Neuronal stem cell (in vitro differentiated cells): Measurements from ENCODE around the gene PHYHD1.

Experiments
- DNase-seq: peaks from one replicate; pipeline ENCODE4 v3.0.0-alpha.2; 2013; ENCODE audit warnings: low spot score
- H2AFZ ChIP-seq: one replicate; pipeline ENCODE4 v1.6.1; 2013; ENCODE audit warnings: mild to moderate bottlenecking, low read length, inconsistent platforms
- H2AK5ac ChIP-seq: 2 replicates; pipeline ENCODE4 v1.6.1; 2013; ENCODE audit warnings: low read depth, mild to moderate bottlenecking, inconsistent platforms, low read length, moderate library complexity, mixed read lengths
- H2BK120ac ChIP-seq: 2 replicates; pipeline ENCODE4 v1.6.1; 2013; ENCODE audit warnings: low read depth, mild to moderate bottlenecking, inconsistent platforms, low read length, moderate library complexity, mixed read lengths
- H2BK12ac ChIP-seq: one replicate; pipeline ENCODE4 v1.6.1; 2013; ENCODE audit warnings: low read length, inconsistent platforms
- H2BK15ac ChIP-seq: 2 replicates; pipeline ENCODE4 v1.6.1; 2013; ENCODE audit warnings: mild to moderate bottlenecking, low read length, inconsistent platforms, mixed read lengths
- H2BK5ac ChIP-seq: one replicate; pipeline ENCODE4 v1.6.1; 2013; ENCODE audit warnings: inconsistent platforms, mild to moderate bottlenecking, low read length, moderate library complexity
- H3K14ac ChIP-seq: one replicate; pipeline ENCODE4 v1.6.1; 2013; ENCODE audit warnings: low read length, inconsistent platforms
- H3K18ac ChIP-seq: 2 replicates; pipeline ENCODE4 v1.6.1; 2013; ENCODE audit warnings: low read length, inconsistent platforms
- H3K23ac ChIP-seq: 2 replicates; pipeline ENCODE4 v1.6.1; 2013; ENCODE audit warnings: low read depth, mild to moderate bottlenecking, mixed read lengths, low read length, inconsistent platforms; ENCODE audit not compliant: poor library complexity
- H3K27ac ChIP-seq: replicated peaks from 3 replicates; pipeline ENCODE4 v1.5.1; 2013; ENCODE audit warnings: low read length, inconsistent platforms
- H3K27me3 ChIP-seq, 3 experiments: 2 replicates each; pipeline ENCODE4 v1.6.1; 2013; ENCODE audit warnings: low read length in 3 of 3, mild to moderate bottlenecking in 2 of 3, inconsistent platforms in 1 of 3, low read depth in 1 of 3, mixed read lengths in 1 of 3, moderate library complexity in 1 of 3; ENCODE audit not compliant: control insufficient read depth in 3 of 3, insufficient read depth in 3 of 3
- H3K36me3 ChIP-seq, 2 donors: replicated peaks in 1 of 2; 2 replicates each; pipeline ENCODE4 v1.6.1; 2013; ENCODE audit warnings: low read length in 2 of 2; ENCODE audit not compliant: control insufficient read depth in 2 of 2, insufficient read depth in 2 of 2
- H3K4ac ChIP-seq: 2 replicates; pipeline ENCODE4 v1.6.1; 2013; ENCODE audit warnings: inconsistent platforms, mild to moderate bottlenecking, low read length, moderate library complexity
- H3K4me1 ChIP-seq, 2 donors: 1 replicate in 1 of 2; 2 replicates in 1 of 2; pipeline ENCODE4 v1.6.1; 2013; ENCODE audit warnings: low read length in 2 of 2, low read depth in 1 of 2; ENCODE audit not compliant: control insufficient read depth in 2 of 2, insufficient read depth in 1 of 2
- H3K4me2 ChIP-seq: one replicate; pipeline ENCODE4 v1.6.1; 2013; ENCODE audit warnings: mild to moderate bottlenecking, low read length, inconsistent platforms; ENCODE audit not compliant: insufficient read depth, poor library complexity, severe bottlenecking
- H3K4me3 ChIP-seq, 2 donors: 2 replicates each; pipeline ENCODE4 v1.5.1; 2013; ENCODE audit warnings: low read length in 2 of 2, mild to moderate bottlenecking in 2 of 2, inconsistent platforms in 1 of 2, moderate library complexity in 1 of 2
- H3K79me1 ChIP-seq: one replicate; pipeline ENCODE4 v1.6.1; 2013; ENCODE audit warnings: low read depth, mild to moderate bottlenecking, inconsistent platforms, low read length, moderate library complexity
- H3K9ac ChIP-seq: one replicate; pipeline ENCODE4 v1.6.1; 2013; ENCODE audit warnings: mild to moderate bottlenecking, low read depth, low read length, inconsistent platforms; ENCODE audit not compliant: poor library complexity
- H3K9me3 ChIP-seq, 2 donors: replicated peaks in 1 of 2; 2 replicates each; pipeline versions ENCODE3 to v1.6.1; 2013; ENCODE audit warnings: low read length in 2 of 2, mild to moderate bottlenecking in 2 of 2, inconsistent platforms in 1 of 2, low read depth in 1 of 2, mixed read lengths in 1 of 2, moderate library complexity in 1 of 2; ENCODE audit not compliant: control insufficient read depth in 2 of 2, insufficient read depth in 1 of 2
- H4K8ac ChIP-seq: one replicate; pipeline ENCODE4 v1.6.1; 2013; ENCODE audit warnings: low read depth, mild to moderate bottlenecking, inconsistent platforms, low read length, moderate library complexity
- H4K91ac ChIP-seq: one replicate; pipeline ENCODE4 v1.6.1; 2013; ENCODE audit warnings: low read length, low read depth, mild to moderate bottlenecking, inconsistent platforms; ENCODE audit not compliant: poor library complexity
- WGBS, 2 donors: extraction: QIAGEN DNeasy Blood & Tissue Kit; methylation state at CpG; one replicate each; pipeline ENCODE4 v1.1.7; 2013; ENCODE audit warnings: missing lambda C conversion rate in 2 of 2, mixed read lengths in 1 of 2; ENCODE audit not compliant: insufficient read length in 2 of 2, insufficient replicate concordance in 1 of 2; ENCODE audit errors: extremely low coverage in 2 of 2; 5-methylcytosine and 5-hydroxymethylcytosine counted together

PHYHD1 gene

DNA sequence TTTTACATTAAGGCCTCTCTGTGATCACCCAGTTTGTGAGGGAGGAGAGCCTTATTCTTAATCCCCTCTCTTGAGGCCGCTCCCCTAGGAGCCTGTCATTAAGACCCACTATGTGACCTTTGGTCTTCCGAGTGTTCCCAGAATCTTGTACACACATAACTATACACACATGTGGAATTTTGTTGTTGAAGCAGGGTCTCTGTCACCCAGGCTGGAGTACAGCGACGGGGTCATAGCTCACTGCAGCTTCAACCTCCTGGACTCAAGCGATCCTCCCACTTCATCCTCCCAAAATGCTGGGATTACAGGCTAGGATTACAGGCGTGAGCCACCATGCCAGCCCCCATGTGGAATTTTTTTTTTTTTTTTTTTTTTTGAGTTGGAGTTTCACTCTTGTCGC lies 14.8 kb upstream of the PHYHD1 start:
- Histone ChIP-seq H3K4me2 (no peak overlapping the region), H4K91ac (no peak overlapping the region), H3K4ac (no peak overlapping the region), H2BK120ac (no peak overlapping the region), H2BK5ac (no peak overlapping the region), H3K18ac (no peak overlapping the region), H2AFZ (no peak overlapping the region), H4K8ac (no peak overlapping the region), H3K4me3 (no peak overlapping the region), H3K9ac (no peak overlapping the region), H3K79me1 (peaks cover 5% of the 10 kb centered on the region), H2BK12ac (no peak overlapping the region), H3K23ac (no peak overlapping the region), H3K36me3 (peaks cover 28 to 58% of the 10 kb centered on the region in 2 donors), H3K27me3 (no peaks in the 10 kb centered on the region), H3K27ac (no peak overlapping the region), H3K14ac (no peak overlapping the region), H2BK15ac (no peak overlapping the region), H3K9me3 (peaks cover 0 to 3% of the 10 kb centered on the region in 2 donors), H2AK5ac (no peak overlapping the region), H3K4me1 (peaks cover 0 to 3% of the 10 kb centered on the region in 2 donors)
- WGBS, 2 donors = no CpG with 5 or more reads among the region's 7 CpGs
- DNase-seq = no peak

DNA sequence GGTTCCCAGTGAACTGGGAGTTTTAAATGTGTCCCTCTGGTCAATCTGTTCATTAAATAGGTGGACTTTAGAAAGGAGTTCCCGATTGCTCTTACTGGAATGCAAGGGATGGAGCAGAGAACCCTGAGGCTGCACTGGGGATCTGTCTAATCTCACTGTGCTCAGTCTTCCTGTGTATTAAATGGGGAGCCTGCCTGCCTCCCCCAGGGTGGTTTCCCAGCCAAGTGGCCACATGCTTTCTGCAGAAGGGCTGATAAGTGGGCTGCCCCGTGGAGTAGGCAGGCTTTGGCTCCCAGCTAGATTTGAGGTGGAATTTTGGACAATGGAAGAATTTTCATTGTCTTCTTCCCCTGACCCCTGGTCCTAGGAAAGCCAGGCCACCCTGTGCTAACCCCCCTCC lies 14.0 kb upstream of the PHYHD1 start:
- H3K14ac ChIP-seq = no peak overlapping the region
- no peak overlapping the region for H2AFZ ChIP-seq
- H4K8ac ChIP-seq = no peak overlapping the region
- H3K4me2 ChIP-seq = no peak overlapping the region
- no peak overlapping the region for H2BK12ac ChIP-seq
- H4K91ac ChIP-seq = no peak overlapping the region
- no peak overlapping the region for H2AK5ac ChIP-seq
- no peak for DNase-seq
- WGBS, 2 donors = no CpG with 5 or more reads among the region's 2 CpGs
- H3K18ac ChIP-seq = no peak overlapping the region
- H2BK5ac ChIP-seq = peak overlapping the region; percentile 36
- peaks cover 28 to 62% of the 10 kb centered on the region in 2 donors for H3K36me3 ChIP-seq
- H3K23ac ChIP-seq = no peak overlapping the region
- no peak overlapping the region for H3K9ac ChIP-seq
- no peak overlapping the region for H3K4me3 ChIP-seq
- no peak overlapping the region for H3K4ac ChIP-seq
- no peak overlapping the region for H3K27ac ChIP-seq
- H3K4me1 ChIP-seq = peaks cover 2 to 9% of the 10 kb centered on the region in 2 donors
- H3K79me1 ChIP-seq = peaks cover 5% of the 10 kb centered on the region
- no peak overlapping the region for H2BK120ac ChIP-seq
- no peaks in the 10 kb centered on the region for H3K27me3 ChIP-seq
- H3K9me3 ChIP-seq = peaks cover 0 to 3% of the 10 kb centered on the region in 2 donors
- no peak overlapping the region for H2BK15ac ChIP-seq

DNA sequence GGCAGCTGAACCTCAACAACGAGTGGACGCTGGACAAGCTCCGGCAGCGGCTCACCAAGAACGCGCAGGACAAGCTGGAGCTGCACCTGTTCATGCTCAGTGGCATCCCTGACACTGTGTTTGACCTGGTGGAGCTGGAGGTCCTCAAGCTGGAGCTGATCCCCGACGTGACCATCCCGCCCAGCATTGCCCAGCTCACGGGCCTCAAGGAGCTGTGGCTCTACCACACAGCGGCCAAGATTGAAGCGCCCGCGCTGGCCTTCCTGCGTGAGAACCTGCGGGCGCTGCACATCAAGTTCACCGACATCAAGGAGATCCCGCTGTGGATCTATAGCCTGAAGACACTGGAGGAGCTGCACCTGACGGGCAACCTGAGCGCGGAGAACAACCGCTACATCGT lies 12.4 kb upstream of the PHYHD1 start:
- Histone ChIP-seq H4K91ac (no peak overlapping the region), H4K8ac (no peak overlapping the region), H3K27me3 (no peaks in the 10 kb centered on the region), H3K79me1 (peaks cover 7% of the 10 kb centered on the region), H2AK5ac (no peak overlapping the region), H2AFZ (no peak overlapping the region), H2BK12ac (no peak overlapping the region), H2BK15ac (no peak overlapping the region), H3K27ac (no peak overlapping the region), H3K9me3 (peaks cover 0 to 3% of the 10 kb centered on the region in 2 donors), H3K4me1 (peaks cover 11 to 22% of the 10 kb centered on the region in 2 donors), H3K9ac (no peak overlapping the region), H3K4me3 (peak overlapping the region in 1 of 2 donors; percentile 39), H3K18ac (no peak overlapping the region), H3K36me3 (peaks cover 31 to 72% of the 10 kb centered on the region in 2 donors), H2BK5ac (no peak overlapping the region), H3K23ac (peak overlapping the region; percentile 82), H3K14ac (no peak overlapping the region), H3K4me2 (no peak overlapping the region), H2BK120ac (no peak overlapping the region), H3K4ac (no peak overlapping the region)
- DNase-seq = no peak
- no CpG with 5 or more reads among the region's 24 CpGs for WGBS, 2 donors

DNA sequence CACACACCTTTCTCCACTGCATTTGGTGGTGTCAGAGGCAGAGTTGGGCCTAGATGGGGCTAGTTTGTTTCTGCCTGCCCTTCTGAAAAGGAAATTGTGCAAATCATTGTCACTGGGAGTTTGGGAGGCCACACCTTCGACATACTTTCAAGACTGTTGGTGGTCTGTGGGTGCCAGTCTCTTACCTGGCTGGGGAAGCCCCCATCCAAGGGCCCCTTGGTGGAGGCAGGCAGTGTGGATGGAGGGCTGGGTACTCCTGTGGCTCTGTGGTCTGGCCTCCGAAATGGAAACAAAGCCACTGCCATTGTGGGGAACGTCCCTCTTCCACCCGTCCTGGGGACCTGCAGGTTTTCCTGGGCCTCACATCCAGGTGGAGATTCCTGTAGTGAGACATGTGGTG lies 10.9 kb upstream of the PHYHD1 start:
- Histone ChIP-seq H3K27me3 (no peaks in the 10 kb centered on the region), H3K36me3 (peaks cover 34 to 80% of the 10 kb centered on the region in 2 donors), H2BK120ac (no peak overlapping the region), H3K9ac (no peak overlapping the region), H3K27ac (no peak overlapping the region), H2BK5ac (no peak overlapping the region), H2BK15ac (no peak overlapping the region), H3K79me1 (peaks cover 7% of the 10 kb centered on the region), H4K91ac (no peak overlapping the region), H3K9me3 (peaks cover 0 to 3% of the 10 kb centered on the region in 2 donors), H2AK5ac (no peak overlapping the region), H3K23ac (no peak overlapping the region), H2BK12ac (no peak overlapping the region), H2AFZ (no peak overlapping the region), H3K4ac (no peak overlapping the region), H3K18ac (no peak overlapping the region), H3K14ac (no peak overlapping the region), H3K4me1 (peaks cover 11 to 22% of the 10 kb centered on the region in 2 donors), H3K4me2 (no peak overlapping the region), H4K8ac (no peak overlapping the region), H3K4me3 (no peak overlapping the region)
- no peak for DNase-seq
- WGBS, 2 donors = no CpG with 5 or more reads among the region's 4 CpGs
